Hepatocyte (in vitro differentiated cells): ENCODE results near the gene CD79A. TPM values are rescaled to one million over a fixed set of nuclear protein-coding genes. Genes with fewer than 3 reads are reported as not detected.

Source experiments
- DNase-seq: peaks from one replicate; pipeline ENCODE4 v3.0.0-alpha.2; 2016; ENCODE audit warnings: low spot score
- H2AFZ ChIP-seq: fragments of 200-600 bp; sonication (generic); 2 replicates; pipeline ENCODE4 v1.6.0; 2016; ENCODE audit warnings: antibody characterized with exemption, mild to moderate bottlenecking
- H3K27ac ChIP-seq: fragments of 200-600 bp; sonication (generic); 2 replicates; pipeline ENCODE4 v1.5.1; 2016; ENCODE audit warnings: mild to moderate bottlenecking
- H3K27me3 ChIP-seq: fragments of 200-600 bp; sonication (generic); 2 replicates; pipeline ENCODE4 v1.6.1; 2016
- H3K36me3 ChIP-seq: fragments of 200-600 bp; sonication (generic); replicated peaks from 2 replicates; pipeline ENCODE4 v1.5.1; 2016; ENCODE audit warnings: low read depth; ENCODE audit not compliant: insufficient read depth
- H3K4me1 ChIP-seq: fragments of 200-600 bp; sonication (generic); 2 replicates; pipeline ENCODE4 v1.5.1; 2016; ENCODE audit warnings: mild to moderate bottlenecking, moderate library complexity; ENCODE audit not compliant: insufficient read depth
- H3K4me2 ChIP-seq: fragments of 200-600 bp; sonication (generic); 2 replicates; pipeline ENCODE4 v1.6.0; 2016
- H3K4me3 ChIP-seq: fragments of 200-600 bp; sonication (generic); 2 replicates; pipeline ENCODE4 v1.5.1; 2016; ENCODE audit warnings: mild to moderate bottlenecking
- H3K79me2 ChIP-seq: fragments of 200-600 bp; sonication (generic); 2 replicates; pipeline ENCODE4 v1.6.0; 2017; ENCODE audit warnings: mild to moderate bottlenecking
- H3K9me2 ChIP-seq: fragments of 200-600 bp; sonication (generic); replicated peaks from 2 replicates; pipeline ENCODE4 v1.6.0; 2017; ENCODE audit warnings: mild to moderate bottlenecking; ENCODE audit not compliant: insufficient read depth
- H3K9me3 ChIP-seq: fragments of 200-600 bp; sonication (generic); 2 replicates; pipeline ENCODE4 v1.5.1; 2016; ENCODE audit warnings: low read depth, mild to moderate bottlenecking
- H4K20me1 ChIP-seq: fragments of 200-600 bp; sonication (generic); 2 replicates; pipeline ENCODE4 v1.6.0; 2016; ENCODE audit warnings: mild to moderate bottlenecking; ENCODE audit not compliant: insufficient read depth, poor library complexity, severe bottlenecking
- EZH2 ChIP-seq: fragments of 200-600 bp; sonication (generic); IDR thresholded peaks from 2 replicates; pipeline ENCODE4 v1.6.1; 2016; ENCODE audit warnings: antibody characterized with exemption, mild to moderate bottlenecking, borderline replicate concordance
- EZH2phosphoT487 ChIP-seq: fragments of 200-600 bp; sonication (generic); IDR thresholded peaks from one replicate; pipeline ENCODE4 v1.6.1; 2018; ENCODE audit warnings: antibody characterized with exemption, mild to moderate bottlenecking, low read depth, moderate library complexity; ENCODE audit not compliant: unreplicated experiment, severe bottlenecking
- WGBS: methylation state at CpG from one replicate; pipeline ENCODE4 v1.1.6; 2016; ENCODE audit warnings: low lambda C conversion rate; ENCODE audit errors: missing lambda C conversion rate; 5-methylcytosine and 5-hydroxymethylcytosine counted together
- polyA plus RNA-seq: library from polyadenylated mRNA; unstranded; fragments of >200 nt; fragmentation: Nextera tagmentation; extraction: Ambion mirVana; gene quantifications from 2 replicates; pipeline ENCODE4 v1.2.1, GENCODE V29; 2016
- total RNA-seq: library from RNA; depleted of rRNA; stranded (reverse); fragments of >200 nt; gene quantifications from 2 replicates; pipeline ENCODE4 v1.2.3, GENCODE V29; 2014
- TF ChIP-seq, protein P1 (sequence below): fragments of 200-600 bp; sonication (generic); IDR thresholded peaks from 2 replicates; pipeline ENCODE4 v1.5.1; 2016; ENCODE audit warnings: antibody characterized with exemption, mild to moderate bottlenecking; ENCODE audit not compliant: poor library complexity

Gene CD79A
- total and polyA plus RNA-seq, 2 experiments from 2014 or later, result 0.27 to 0.37 TPM

DNA sequence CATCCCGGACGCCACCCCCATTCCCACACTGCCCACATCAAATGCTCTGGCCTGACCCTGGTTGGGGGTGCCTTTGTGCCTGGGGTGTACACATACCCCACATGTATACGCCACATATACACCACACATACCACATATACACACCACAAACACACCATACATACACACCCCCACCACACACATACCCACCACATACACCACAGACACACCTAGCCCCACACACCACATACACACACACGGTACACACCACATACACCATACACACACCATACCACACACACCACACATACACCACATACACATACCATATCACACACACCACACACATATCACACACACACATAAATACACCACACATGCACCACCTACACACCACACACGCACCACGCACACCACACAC is 41.0 kb downstream of the CD79A start:
- no peaks in the 10 kb centered on the region for H3K36me3 ChIP-seq
- H3K27ac ChIP-seq, result no peak overlapping the region
- H3K27me3 ChIP-seq, result peaks cover 72% of the 10 kb centered on the region
- 85% methylated on average over 6 of the region's 6 CpGs for WGBS
- no peak overlapping the region for H2AFZ ChIP-seq
- no peak overlapping the region for H3K4me2 ChIP-seq
- H3K4me3 ChIP-seq, result no peak overlapping the region
- DNase-seq, result no peak
- no peaks in the 10 kb centered on the region for H3K79me2 ChIP-seq
- no peaks in the 10 kb centered on the region for H3K9me3 ChIP-seq
- H3K9me2 ChIP-seq, result no peaks in the 10 kb centered on the region
- H4K20me1 ChIP-seq, result no peaks in the 10 kb centered on the region
- no peaks in the 10 kb centered on the region for H3K4me1 ChIP-seq
- TF ChIP-seq EZH2 (no peak), EZH2phosphoT487 (no peak)

DNA sequence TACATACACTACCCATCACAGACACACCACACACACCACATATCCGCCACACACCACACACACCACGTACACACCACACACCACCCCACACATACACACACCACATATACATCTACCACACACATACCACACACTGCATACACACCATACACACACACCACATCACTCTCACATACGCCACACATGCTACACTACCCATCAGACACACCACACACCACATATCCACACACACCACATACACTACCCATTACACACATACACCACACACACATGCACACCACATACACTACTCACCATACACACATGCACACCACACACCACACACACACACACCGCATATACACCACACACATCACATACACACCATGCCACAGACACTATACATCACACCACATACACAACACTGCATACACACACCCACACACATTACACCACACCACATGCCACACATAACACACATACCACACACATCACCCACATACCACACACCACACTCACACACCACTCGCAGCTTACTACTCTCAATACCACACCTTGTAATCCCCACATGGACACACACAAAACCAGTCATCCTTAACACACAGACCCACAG is 41.7 kb downstream of the CD79A start:
- no peak for DNase-seq
- no peak overlapping the region for H3K27ac ChIP-seq
- H3K4me3 ChIP-seq, result no peak overlapping the region
- H3K4me1 ChIP-seq, result no peaks in the 10 kb centered on the region
- H4K20me1 ChIP-seq, result no peaks in the 10 kb centered on the region
- no peak for TF ChIP-seq EZH2
- TF ChIP-seq, protein P1, sequence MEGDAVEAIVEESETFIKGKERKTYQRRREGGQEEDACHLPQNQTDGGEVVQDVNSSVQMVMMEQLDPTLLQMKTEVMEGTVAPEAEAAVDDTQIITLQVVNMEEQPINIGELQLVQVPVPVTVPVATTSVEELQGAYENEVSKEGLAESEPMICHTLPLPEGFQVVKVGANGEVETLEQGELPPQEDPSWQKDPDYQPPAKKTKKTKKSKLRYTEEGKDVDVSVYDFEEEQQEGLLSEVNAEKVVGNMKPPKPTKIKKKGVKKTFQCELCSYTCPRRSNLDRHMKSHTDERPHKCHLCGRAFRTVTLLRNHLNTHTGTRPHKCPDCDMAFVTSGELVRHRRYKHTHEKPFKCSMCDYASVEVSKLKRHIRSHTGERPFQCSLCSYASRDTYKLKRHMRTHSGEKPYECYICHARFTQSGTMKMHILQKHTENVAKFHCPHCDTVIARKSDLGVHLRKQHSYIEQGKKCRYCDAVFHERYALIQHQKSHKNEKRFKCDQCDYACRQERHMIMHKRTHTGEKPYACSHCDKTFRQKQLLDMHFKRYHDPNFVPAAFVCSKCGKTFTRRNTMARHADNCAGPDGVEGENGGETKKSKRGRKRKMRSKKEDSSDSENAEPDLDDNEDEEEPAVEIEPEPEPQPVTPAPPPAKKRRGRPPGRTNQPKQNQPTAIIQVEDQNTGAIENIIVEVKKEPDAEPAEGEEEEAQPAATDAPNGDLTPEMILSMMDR, result no peak
- TF ChIP-seq EZH2phosphoT487, result no peak
- H2AFZ ChIP-seq, result no peak overlapping the region
- H3K79me2 ChIP-seq, result no peaks in the 10 kb centered on the region
- no peaks in the 10 kb centered on the region for H3K9me2 ChIP-seq
- peaks cover 69% of the 10 kb centered on the region for H3K27me3 ChIP-seq
- WGBS, result 90% methylated on average over 5 of the region's 5 CpGs
- no peak overlapping the region for H3K4me2 ChIP-seq
- no peaks in the 10 kb centered on the region for H3K36me3 ChIP-seq
- no peaks in the 10 kb centered on the region for H3K9me3 ChIP-seq

DNA sequence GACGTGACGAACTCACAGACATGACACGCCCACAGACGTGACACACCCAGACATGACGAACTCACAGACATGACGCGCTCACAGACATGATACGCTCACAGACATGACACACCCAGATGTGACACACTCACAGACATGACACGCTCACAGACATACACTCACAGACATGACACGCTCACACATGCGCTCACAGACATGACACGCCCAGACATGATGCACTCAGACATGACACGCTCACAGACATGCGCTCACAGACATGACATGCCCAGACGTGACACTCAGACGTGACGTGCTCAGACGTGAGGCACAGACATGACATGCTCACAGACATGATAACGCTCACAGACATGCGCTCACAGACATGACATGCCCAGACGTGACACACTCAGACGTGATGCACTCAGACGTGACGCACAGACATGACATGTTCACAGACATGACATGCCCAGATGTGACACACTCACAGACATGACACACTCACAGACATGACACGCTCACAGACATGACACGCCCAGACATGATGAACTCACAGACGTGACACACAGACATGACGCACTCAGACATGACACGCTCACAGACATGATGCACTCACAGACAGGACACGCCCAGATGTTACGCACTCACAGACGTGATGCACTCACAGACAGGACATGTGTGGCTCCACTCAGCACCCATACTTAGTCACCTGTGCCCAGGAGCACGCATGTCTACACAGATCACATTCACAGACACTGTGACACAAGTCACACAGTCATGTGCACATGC is 43.1 kb downstream of the CD79A start:
- Histone ChIP-seq H3K4me2 (no peak overlapping the region), H3K9me3 (no peaks in the 10 kb centered on the region), H3K4me1 (no peaks in the 10 kb centered on the region), H4K20me1 (no peaks in the 10 kb centered on the region), H3K79me2 (no peaks in the 10 kb centered on the region), H3K4me3 (no peak overlapping the region), H3K9me2 (no peaks in the 10 kb centered on the region), H3K27me3 (peaks cover 74% of the 10 kb centered on the region), H3K27ac (no peak overlapping the region), H2AFZ (no peak overlapping the region), H3K36me3 (no peaks in the 10 kb centered on the region)
- no peak for DNase-seq
- no peak for TF ChIP-seq EZH2
- no peak for TF ChIP-seq EZH2phosphoT487
- WGBS, result 93% methylated on average over 33 of the region's 33 CpGs

DNA sequence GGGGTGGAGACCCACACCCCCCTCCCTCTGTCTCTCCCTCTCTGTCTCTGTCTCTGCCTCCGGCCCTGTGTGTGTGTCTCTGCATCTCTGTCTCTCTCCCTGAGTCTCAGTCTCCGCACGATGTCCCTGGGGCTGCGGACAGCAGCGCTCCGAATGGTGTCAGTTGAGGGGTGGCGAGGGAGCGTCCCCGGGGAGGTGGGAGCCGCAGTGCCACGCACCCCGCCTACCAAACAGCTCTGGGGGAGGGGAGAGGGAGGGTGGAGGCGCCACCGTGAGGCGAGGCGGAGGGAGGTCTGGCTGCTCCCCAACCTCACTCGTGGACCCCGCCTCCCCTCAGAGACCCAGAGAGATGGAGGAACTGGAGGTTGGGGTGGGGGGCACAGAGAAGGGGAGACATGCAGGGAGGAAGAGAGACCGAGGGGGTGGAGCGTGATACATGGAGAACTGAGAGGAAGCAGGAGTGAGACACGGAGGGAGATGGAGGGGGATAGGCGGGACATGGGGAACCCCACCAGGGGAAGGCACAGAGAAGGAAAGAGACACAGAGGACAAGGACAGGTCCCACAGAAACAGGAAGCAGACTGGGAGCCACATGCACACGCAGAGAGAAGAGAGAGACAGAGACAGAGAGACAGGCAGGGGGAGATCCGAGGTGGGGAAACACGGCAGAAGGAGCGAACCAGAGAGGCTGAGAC is 44.0 kb downstream of the CD79A start:
- no peak overlapping the region for H3K4me3 ChIP-seq
- no peaks in the 10 kb centered on the region for H3K4me1 ChIP-seq
- H2AFZ ChIP-seq, result no peak overlapping the region
- H3K9me3 ChIP-seq, result no peaks in the 10 kb centered on the region
- DNase-seq, result no peak
- WGBS, result 38% methylated on average over 18 of the region's 26 CpGs
- no peak overlapping the region for H3K4me2 ChIP-seq
- H3K36me3 ChIP-seq, result no peaks in the 10 kb centered on the region
- H3K27me3 ChIP-seq, result peaks cover 74% of the 10 kb centered on the region
- H3K9me2 ChIP-seq, result no peaks in the 10 kb centered on the region
- H3K79me2 ChIP-seq, result no peaks in the 10 kb centered on the region
- H4K20me1 ChIP-seq, result no peaks in the 10 kb centered on the region
- TF ChIP-seq EZH2, result no peak
- TF ChIP-seq, protein P1, result no peak
- TF ChIP-seq EZH2phosphoT487, result no peak
- no peak overlapping the region for H3K27ac ChIP-seq
